Dermis microvascular lymphatic vessel endothelial cell (primary cell): ENCODE measurements around the gene ZFYVE27. TPM values are rescaled to one million over a fixed set of nuclear protein-coding genes. Genes with fewer than 3 reads are reported as not detected.

Experiments used
- DNase-seq, 2 donors: peaks; one replicate each; pipeline versions ENCODE4 v3.0.0 to v3.0.0-alpha.2; 2010; ENCODE audit warnings: low read depth in 2 of 2
- total RNA-seq: library from RNA; depleted of rRNA; stranded (reverse); fragments of >200 nt; gene quantifications from 2 replicates; pipeline ENCODE4 v1.2.1, GENCODE V29; 2014

ZFYVE27 gene
- total RNA-seq, 1 donor from 2014 or later = 10.0 TPM

DNA sequence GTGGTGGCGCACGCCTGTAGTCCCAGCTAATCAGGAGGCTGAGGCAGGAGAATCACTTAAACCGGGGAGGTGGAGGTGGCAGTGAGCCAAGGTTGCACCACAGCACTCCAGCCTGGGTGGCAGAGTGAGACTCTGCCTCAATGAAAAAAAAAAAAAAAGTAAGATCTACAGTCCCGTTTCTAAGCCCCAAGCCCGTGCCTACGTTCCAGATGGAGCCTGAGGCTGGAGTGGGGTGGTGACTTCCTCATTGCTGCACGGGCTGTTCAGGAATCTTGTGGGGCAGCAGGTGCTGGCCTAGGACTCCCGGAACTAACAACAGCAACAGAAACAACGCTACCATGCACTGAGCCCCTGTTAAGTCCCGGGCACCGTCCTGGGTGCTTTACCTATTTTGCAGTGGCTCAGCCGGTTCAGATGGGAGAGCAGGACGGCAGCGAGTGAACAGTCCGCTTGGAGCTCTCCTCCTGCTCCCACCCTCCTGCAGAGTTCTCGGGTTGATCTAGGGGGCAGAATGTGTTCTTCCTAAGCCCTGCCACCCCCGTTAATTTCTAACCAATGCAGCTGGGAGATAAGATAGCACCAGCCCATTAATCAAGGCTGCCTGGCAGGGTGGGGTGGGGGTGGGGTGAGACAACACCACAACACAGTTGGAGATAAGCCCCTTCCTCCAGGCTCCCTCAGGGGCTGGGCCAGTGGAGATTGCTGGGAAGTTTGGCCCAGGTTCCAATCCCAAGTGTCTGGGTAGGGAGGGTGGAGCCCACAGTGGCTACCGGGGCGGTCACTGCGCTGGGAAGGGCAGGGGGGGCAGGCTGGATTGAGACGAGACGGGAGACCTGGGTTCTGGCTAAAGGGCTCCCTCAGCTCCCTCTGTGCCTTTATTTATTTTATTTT lies 51.9 kb downstream of the ZFYVE27 start:
- DNase-seq = no peak

DNA sequence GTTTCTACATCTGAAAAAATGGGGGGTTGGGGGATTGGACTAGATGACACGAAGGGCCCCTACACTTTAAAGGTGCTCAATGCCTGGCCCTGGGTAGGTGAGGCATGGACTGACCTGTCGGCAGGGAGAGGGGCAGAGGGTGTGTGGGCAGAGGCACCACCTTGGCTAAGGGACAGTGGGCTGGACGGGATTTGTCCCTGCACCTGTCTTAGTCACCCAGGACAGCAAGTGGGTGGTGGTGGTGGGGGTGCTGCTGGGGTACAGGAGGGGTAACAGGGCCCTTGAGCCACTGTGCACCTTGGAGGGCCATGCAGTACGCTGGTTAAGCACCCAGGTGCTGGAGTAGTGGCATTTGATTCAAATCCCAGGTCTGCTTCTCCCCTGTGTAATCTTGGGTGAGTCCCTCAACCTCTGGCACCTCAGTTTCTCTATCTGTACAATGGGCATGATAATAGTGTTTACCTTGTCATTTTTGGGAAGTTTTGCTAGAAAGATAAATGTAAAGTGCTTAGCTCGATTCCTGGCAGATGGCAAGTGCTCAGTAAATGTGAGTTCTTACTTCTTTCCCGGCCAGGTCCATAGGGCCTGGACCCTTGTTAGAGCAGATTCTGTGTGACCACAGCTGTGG lies 53.0 kb downstream of the ZFYVE27 start:
- no peak for DNase-seq

DNA sequence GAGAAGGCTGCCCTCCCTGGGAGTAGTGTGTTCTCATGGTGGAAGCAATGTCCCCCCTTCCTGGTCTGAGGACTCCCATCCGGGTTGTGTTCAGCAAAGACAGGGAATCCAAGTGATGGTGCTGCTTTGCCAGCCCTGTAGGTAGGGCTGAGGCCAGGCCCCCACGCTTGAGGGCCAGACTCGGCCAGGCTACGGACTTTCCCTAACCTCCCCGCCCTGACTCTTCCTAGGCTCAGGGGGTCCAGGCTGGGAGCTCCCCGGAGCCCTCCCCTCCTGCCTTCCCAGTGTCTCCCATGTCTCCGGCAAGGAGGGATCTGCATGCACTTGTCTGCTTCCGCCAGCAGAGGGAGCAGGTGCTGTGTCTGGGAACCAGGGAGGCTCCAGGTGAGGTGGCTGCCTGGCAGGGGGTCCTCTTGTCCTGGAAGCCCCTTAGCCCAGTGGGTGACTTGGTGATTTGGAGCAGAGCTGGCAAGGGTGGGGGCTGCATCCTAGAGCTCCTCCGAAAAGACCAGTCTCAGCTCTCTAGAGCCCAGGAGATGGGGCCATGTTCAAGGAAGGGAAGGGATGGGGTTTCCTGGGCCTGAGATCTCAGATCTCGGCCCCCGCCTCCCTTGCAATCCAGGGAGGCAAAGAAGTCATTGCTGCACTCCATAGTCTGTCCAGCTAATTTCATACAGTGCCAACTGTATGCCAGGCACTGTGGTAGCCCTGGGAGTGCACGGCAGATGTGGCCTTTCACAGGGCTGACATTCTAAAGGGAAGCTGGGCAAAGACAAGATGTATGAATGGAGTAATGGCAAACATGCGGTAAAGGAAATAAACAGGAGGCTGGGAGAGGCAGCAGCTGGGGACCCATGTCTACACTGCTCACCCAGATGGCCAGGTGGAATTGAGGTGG lies 55.1 kb downstream of the ZFYVE27 start:
- DNase-seq = peak; percentile 33 to 58

DNA sequence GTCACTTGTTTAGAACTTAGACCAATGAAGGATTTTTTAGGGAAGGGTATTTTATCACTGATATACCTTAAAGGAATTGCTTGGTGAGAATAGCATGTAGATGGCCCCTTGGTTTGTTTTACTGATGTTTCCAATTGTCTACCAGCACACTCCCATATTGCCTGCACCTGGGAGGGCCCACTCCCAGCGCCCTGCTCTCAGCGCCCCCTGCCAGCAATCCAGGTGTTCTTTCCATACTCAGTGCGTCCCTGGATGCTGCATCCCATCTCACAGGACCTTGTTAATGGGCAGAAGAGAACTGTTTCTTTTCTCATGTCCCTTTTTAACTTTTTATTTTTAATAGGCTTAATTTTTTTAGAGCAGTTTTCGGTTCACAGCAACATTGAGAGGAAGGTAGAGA lies 59.0 kb downstream of the ZFYVE27 start:
- no peak for DNase-seq

DNA sequence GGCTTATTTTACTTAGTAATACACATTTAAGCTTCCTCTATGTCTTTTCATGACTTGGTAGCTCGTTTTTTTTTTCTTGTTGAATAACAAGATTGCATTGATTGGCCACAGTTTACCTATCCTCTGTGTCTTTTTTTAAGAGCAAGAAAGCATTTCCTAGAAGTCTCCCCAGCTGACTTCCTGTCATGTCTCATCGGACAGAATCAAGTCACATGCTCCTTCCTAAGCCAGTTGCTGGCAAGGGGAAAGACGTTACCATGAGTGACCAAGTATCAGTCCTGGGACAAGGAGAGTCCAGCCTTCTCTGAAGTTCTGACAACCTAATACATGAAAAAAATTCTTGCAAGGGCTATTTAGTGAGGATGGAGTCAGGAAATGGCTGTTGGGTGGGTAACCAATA lies 59.7 kb downstream of the ZFYVE27 start:
- peak in 1 of 2 donors; percentile 13 for DNase-seq

DNA sequence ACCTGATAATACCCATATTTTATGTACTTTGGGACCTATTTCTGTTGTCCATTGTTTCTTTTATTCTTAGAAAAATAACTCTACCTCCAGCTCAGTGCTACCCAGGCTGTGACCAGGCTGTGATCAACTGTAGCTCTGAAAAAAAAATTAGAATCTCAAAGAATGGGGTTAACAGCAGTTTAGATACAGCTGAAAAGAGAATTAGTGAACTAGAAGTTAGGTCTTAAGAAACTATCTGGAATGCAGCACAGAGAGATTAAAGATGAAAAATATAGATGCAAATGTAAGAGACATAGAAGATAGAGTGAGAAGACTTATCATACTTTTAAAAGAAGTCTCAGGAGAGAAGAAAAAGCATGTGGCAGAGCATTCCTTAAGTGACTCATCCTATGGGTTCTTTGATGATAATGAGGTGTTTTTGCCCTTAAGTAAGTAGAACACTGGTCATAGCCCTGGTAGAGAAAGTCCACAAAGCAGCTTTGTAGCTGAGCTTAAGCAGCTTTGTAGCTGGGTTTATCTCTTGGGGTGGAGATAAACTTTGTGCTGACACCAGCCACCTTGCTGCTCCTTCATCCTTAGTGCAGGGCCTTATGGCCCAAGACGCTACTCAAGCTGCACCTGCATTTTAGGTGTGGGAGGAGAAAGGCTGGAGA lies 62.2 kb downstream of the ZFYVE27 start:
- DNase-seq = no peak

DNA sequence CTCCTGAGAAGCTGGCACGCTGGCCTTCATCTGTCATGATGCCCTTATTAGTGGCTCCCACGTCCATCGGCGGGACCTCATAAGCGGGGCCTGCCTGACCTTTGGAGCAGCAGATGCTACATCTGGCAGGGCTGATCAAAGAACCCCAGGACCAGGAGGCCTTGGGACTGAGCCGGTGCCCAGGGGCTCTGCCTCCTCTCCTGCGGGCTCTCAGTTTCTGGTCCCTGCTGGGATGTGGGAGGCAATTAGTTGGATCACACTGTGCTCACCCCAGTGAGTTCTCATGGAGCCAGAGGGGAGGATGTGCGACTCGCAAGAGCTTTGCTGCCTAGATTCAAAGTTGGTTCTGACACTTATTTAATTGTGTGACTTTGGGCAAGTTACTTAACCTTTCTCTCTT lies 63.5 kb downstream of the ZFYVE27 start:
- DNase-seq = no peak

DNA sequence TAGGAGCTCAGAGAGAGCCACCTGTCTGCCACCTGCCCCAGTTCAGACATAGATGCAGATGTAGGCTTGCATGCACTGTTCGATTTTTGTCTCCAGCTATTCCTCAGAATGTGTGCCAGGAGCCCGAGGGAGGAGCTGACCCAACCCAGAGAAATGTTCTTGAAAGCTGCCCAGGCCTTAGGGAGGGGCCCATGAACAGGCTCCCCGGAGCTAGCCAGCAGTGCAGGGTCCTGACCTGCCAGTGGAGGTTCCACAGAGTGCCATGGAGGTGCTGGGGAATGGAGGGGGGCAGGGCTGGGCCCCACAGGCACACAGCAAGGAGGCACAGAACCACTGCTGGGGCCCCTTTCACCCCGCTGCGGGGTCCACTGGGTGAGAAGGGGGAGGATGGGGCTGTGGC lies 64.5 kb downstream of the ZFYVE27 start:
- DNase-seq = no peak

DNA sequence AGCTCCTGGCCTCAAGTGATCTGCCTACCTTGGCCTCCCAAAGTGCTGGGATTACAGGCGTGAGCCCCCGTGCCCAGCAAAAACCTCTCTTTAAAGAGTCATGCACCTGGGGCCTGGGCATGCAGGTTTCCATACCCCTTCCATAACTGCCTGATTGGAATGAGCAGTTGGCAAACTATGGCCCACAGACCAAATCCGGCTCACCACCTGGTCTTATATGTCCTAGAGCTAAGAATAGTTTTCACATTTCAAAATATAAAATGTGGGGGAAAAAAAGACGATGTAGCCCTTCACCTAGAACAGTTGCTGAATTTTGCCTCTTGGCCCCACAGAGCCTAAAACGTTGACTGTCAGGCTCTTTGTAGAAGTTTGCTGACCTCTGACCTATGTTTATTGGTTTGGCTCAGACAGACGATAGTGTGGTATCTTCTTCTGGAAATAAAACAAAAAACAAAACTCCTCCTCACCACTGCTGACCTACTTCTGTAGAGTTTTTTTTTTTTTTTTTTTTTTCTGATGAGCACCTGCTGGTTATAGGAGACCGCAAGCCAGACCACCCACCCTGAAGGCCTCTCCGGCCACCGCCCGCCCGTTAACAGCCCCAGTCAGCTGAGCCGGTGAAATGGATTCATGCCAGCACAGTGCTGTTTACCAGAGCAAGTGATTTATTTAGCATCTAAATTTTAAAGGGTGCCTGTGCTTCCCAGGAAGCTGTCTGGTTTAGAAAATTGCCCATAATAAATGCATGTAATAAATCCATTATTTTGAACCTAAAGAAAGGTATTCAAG lies 68.4 kb downstream of the ZFYVE27 start:
- no peak for DNase-seq

DNA sequence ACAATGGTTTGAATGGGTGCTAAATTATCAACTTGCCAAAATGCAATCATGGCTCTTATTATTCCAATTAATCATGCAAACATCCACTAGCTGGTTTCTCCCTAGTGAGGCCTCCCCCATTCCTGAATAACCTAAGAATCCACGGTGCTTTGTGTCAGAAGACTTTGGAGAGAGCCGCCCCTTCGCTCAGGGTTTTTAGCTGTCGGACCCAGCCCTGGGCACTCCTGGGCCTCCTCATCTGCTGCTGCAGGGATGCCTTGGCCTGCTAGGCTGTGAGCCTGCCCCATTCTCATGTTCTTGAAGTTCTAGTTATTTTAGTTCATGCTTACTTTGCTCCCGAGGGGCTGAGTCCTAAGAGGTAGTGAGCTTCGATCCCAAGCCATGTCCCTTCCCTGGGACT lies 69.0 kb downstream of the ZFYVE27 start:
- no peak for DNase-seq

DNA sequence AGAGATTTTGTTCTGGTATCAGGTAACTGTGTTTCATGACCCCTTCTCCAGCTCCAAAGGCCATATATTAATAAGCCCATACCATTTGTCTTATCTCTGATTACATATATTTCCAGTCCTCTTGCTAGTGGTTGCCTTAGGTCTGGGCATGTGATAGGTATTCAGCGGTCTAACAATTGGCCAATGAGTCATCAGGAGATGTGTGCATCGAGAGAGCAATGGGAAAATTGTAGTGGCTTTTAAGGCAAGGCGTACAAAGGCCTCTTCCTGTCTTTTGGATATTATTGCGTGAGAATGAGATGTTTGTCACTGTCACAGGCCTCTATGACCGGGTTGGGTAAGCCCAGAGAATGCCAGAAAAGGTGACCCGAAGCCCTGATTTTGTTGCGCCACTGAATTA lies 73.5 kb downstream of the ZFYVE27 start:
- peak; percentile 55 to 68 for DNase-seq

Other genes starting within 250 kb of the ZFYVE27 start
- gene MMS19, start 238.7 kb upstream of the ZFYVE27 start, total RNA-seq = 55.3 and 56.8 TPM in 2 replicates
- gene UBTD1, start 238.2 kb upstream of the ZFYVE27 start, total RNA-seq = 45.1 and 62.6 TPM in 2 replicates
- gene ANKRD2, start 164.3 kb upstream of the ZFYVE27 start, total RNA-seq = 0.13 and 0.26 TPM in 2 replicates
- 0.38 and 0.77 TPM in 2 replicates for gene HOGA1, start 152.7 kb upstream of the ZFYVE27 start, total RNA-seq
- gene C10orf62, start 147.4 kb upstream of the ZFYVE27 start, total RNA-seq = not detected in 2 replicates
- gene MORN4, start 103.6 kb upstream of the ZFYVE27 start, total RNA-seq = 1.8 and 3.0 TPM in 2 replicates
- gene PI4K2A, start 96.5 kb upstream of the ZFYVE27 start, total RNA-seq = 10.5 and 15.2 TPM in 2 replicates
- 3.0 and 5.3 TPM in 2 replicates for gene AVPI1, start 49.9 kb upstream of the ZFYVE27 start, total RNA-seq
- 10.5 and 14.0 TPM in 2 replicates for gene MARVELD1, start 23.4 kb upstream of the ZFYVE27 start, total RNA-seq
- gene SFRP5, start 34.9 kb downstream of the ZFYVE27 start, total RNA-seq = not detected in 2 replicates
- under 0.01 and 0.13 TPM in 2 replicates for gene GOLGA7B, start 112.7 kb downstream of the ZFYVE27 start, total RNA-seq